CD4-positive, CD25-positive, alpha-beta regulatory T cell (primary cell): ENCODE data around the gene MICALL2. TPM values are rescaled to one million over a fixed set of nuclear protein-coding genes. Genes with fewer than 3 reads are reported as not detected.
A peak's percentile ranks its signal among the peaks of the same experiment; 100 is the strongest.

Experiments
- ATAC-seq, 2 donors: fragments of 150-1000 bp; cut with Tn5 transposase; one replicate each; pipeline ENCODE4 v1.10.0; 2021; ENCODE audit warnings: low read depth in 2 of 2, moderate number of reproducible peaks in 2 of 2, moderate library complexity in 1 of 2
- DNase-seq, 3 donors: peaks; one replicate each; pipeline versions ENCODE4 v3.0.0 to v3.0.0-alpha.2; 2012 to 2022; ENCODE audit warnings: mixed read lengths in 1 of 3
- H3K27ac ChIP-seq: one replicate; pipeline ENCODE4 v1.7.0; 2013; ENCODE audit warnings: mild to moderate bottlenecking, low read length; ENCODE audit not compliant: insufficient read depth, poor library complexity, severe bottlenecking
- H3K27me3 ChIP-seq: one replicate; pipeline ENCODE4 v1.7.0; 2013; ENCODE audit warnings: low read length; ENCODE audit not compliant: control insufficient read depth, insufficient read depth
- H3K36me3 ChIP-seq: one replicate; pipeline ENCODE4 v1.7.0; 2013; ENCODE audit warnings: mild to moderate bottlenecking, low read length, moderate library complexity; ENCODE audit not compliant: control insufficient read depth, insufficient read depth
- H3K4me1 ChIP-seq: 2 replicates; pipeline ENCODE4 v1.7.0; 2013; ENCODE audit warnings: mild to moderate bottlenecking, low read length; ENCODE audit not compliant: insufficient read depth, control insufficient read depth, poor library complexity, severe bottlenecking
- H3K4me3 ChIP-seq: one replicate; pipeline ENCODE4 v1.7.0; 2013; ENCODE audit warnings: low read depth, mild to moderate bottlenecking, low read length, moderate library complexity
- H3K9me3 ChIP-seq, 2 experiments: 1 replicate in 1 of 2; 2 replicates in 1 of 2; pipeline ENCODE4 v1.7.0; 2013; ENCODE audit warnings: low read length in 2 of 2, mild to moderate bottlenecking in 1 of 2, moderate library complexity in 1 of 2; ENCODE audit not compliant: control insufficient read depth in 2 of 2
- H3K27ac Mint-ChIP-seq, 3 donors: one replicate each; pipeline ENCODE4 v1.8.0; 2020 to 2022; ENCODE audit warnings: mild to moderate bottlenecking in 3 of 3, mixed read lengths in 3 of 3, moderate library complexity in 2 of 3
- H3K27me3 Mint-ChIP-seq: one replicate; pipeline ENCODE4 v1.8.0; 2022; ENCODE audit warnings: mild to moderate bottlenecking, mixed read lengths
- H3K36me3 Mint-ChIP-seq: one replicate; pipeline ENCODE4 v1.8.0; 2020; ENCODE audit warnings: mixed read lengths
- H3K4me1 Mint-ChIP-seq, 4 donors: one replicate each; pipeline ENCODE4 v1.8.0; 2020 to 2022; ENCODE audit warnings: mixed read lengths in 4 of 4, mild to moderate bottlenecking in 1 of 4
- H3K4me3 Mint-ChIP-seq, 4 donors: one replicate each; pipeline ENCODE4 v1.8.0; 2020 to 2022; ENCODE audit warnings: mild to moderate bottlenecking in 4 of 4, mixed read lengths in 4 of 4, moderate library complexity in 3 of 4
- H3K9me3 Mint-ChIP-seq, 7 donors: one replicate each; pipeline ENCODE4 v1.8.0; 2020 to 2022; ENCODE audit warnings: mixed read lengths in 7 of 7, mild to moderate bottlenecking in 3 of 7, moderate library complexity in 2 of 7
- polyA plus RNA-seq, 4 donors: library from polyadenylated mRNA; unstranded; fragments of 300-500 nt; fragmentation: Illumina TruSeq; gene quantifications; one replicate each; pipeline ENCODE4 v1.2.3, GENCODE V29; 2021
- total RNA-seq: library from RNA; stranded (reverse); gene quantifications from one replicate; pipeline ENCODE4 v1.2.3, GENCODE V29; 2022

The MICALL2 gene
- total RNA-seq (3.3 TPM), polyA plus RNA-seq (under 1 TPM in 3 of 4 donors, not detected in 1; 0.14 to 0.35 (median 0.19) TPM)

DNA sequence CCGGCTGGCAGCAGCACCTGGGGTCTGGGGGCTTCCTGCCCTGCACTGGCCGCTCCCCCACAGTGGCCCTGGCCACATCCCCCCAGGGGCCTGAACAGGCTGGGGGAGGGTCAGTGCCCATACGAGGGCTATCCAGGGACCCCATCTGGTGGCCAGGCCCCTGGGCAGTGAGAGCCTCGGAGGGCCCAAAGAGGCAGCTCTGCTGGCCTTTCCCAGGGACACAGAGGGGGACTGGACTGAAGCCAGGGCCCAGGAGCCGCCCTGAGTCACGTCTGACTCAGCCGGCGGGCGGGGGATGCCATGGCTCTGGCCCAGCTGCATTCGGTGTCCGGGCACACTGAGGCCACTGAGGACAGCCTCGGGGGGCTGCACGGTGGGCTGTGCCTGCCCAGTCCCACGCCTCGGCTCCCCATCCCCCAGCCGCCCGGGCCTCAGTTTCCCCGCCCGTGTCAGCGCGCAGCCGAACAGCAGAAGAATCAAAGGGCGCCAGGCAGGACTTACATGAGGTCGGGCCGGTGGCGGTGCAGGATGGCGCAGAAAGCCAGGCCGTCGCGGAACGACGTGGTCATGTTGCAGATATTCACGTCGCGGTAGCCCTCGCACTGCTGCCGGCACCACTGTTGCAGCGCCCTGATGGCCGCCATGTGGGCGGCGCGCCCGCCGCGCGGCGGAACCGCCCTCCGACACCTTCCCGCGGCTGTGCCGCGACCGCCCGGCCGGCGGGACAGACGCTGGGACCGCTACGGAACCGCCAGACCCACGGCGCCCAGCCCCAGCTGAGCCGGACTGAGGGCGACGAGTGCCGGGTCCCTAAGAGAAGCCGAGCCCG, at the start of gene MICALL2:
Gene MICALL2, minus strand, starts transcription at position 788 of the 829 bp plus-strand sequence. Its CDS starts 144 bp downstream, at position 644.
- peak; percentile 4 to 7 for ATAC-seq
- Histone ChIP-seq H3K4me1 (peaks cover 23% of the 10 kb centered on the region), H3K9me3 (no peaks in the 10 kb centered on the region), H3K27ac (peak within 1 kb of the TSS; percentile 49), H3K27me3 (no peaks in the 10 kb centered on the region), H3K36me3 (no peaks in the 10 kb centered on the region), H3K4me3 (peak within 1 kb of the TSS; percentile 55)
- peak in 1 of 3 donors; percentile 20 for DNase-seq
- H3K9me3 Mint-ChIP-seq, result no peaks in the 10 kb centered on the region
- H3K36me3 Mint-ChIP-seq, result no peaks in the 10 kb centered on the region
- H3K4me3 Mint-ChIP-seq, result peak within 1 kb of the TSS; percentile 67 to 83 (median 78)
- peaks cover 0 to 29% (median 5%) of the 10 kb centered on the region in 4 donors for H3K4me1 Mint-ChIP-seq
- H3K27ac Mint-ChIP-seq, result peak within 1 kb of the TSS in 2 of 3 donors; percentile 42 to 68
- no peaks in the 10 kb centered on the region for H3K27me3 Mint-ChIP-seq

GRCh38 chr7:1508277-1508758, 49.0 kb upstream of the MICALL2 start:
- H3K36me3 ChIP-seq, result no peaks in the 10 kb centered on the region
- H3K4me1 ChIP-seq, result peaks cover 39% of the 10 kb centered on the region
- no peak overlapping the region for H3K27ac ChIP-seq
- no peak overlapping the region for H3K4me3 ChIP-seq
- peak overlapping the region in 1 of 3 donors; percentile 71 for H3K27ac Mint-ChIP-seq
- no peaks in the 10 kb centered on the region for H3K9me3 ChIP-seq
- ATAC-seq (no peak), DNase-seq (no peak)
- H3K9me3 Mint-ChIP-seq, result no peaks in the 10 kb centered on the region
- H3K4me1 Mint-ChIP-seq, result peaks cover 0 to 55% (median 11%) of the 10 kb centered on the region in 4 donors
- H3K4me3 Mint-ChIP-seq, result peak overlapping the region; percentile 25 to 88 (median 42)
- no peaks in the 10 kb centered on the region for H3K27me3 Mint-ChIP-seq
- no peaks in the 10 kb centered on the region for H3K36me3 Mint-ChIP-seq
- no peaks in the 10 kb centered on the region for H3K27me3 ChIP-seq

DNA sequence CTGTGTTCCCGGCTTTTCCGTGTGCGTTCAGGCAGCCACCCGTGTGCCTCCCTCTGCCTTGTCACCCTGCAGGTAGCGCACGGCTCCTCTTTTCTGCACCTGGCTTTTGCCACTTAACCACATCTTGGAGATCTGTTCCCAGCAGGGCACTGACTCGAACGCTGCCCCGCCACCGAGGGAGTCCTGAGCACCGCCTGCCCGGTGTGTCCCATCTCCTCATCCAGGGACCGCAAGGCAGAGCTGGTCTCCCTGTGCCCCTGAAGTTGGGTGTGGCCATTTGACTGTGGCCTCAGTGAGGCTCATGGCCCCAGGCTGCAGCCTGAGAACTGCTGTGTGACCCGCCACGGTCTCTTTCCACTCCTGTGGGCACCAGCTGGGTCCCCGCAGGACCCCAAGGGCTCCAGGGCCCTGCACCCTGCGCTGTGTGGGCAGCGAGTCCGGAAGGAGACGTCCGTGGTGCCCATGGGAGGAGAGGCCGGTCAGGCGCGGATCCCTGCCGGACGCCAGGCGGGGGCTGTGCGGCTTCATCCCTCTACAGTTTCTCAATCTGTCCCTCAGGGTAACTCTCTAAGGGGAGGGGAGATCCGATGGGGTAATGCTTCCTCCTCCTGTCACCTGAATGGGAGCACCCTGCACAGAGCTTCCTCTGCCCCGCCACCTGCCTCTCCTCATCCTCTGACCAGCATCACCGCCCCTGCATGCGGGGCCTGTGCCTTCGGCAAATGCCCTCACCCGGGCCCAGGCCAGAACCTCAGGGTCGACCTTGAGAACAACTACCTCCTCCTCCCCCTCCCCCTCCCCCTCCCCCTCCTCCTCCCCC, 46.7 kb upstream of the MICALL2 start:
- Mint-ChIP-seq H3K27ac (no peak overlapping the region), H3K27me3 (no peaks in the 10 kb centered on the region), H3K4me1 (peaks cover 0 to 51% (median 16%) of the 10 kb centered on the region in 4 donors), H3K36me3 (no peaks in the 10 kb centered on the region), H3K4me3 (peak overlapping the region; percentile 7 to 84 (median 72)), H3K9me3 (no peaks in the 10 kb centered on the region)
- Histone ChIP-seq H3K27me3 (no peaks in the 10 kb centered on the region), H3K9me3 (no peaks in the 10 kb centered on the region), H3K4me3 (no peak overlapping the region), H3K4me1 (peaks cover 35% of the 10 kb centered on the region), H3K27ac (no peak overlapping the region), H3K36me3 (peaks cover 11% of the 10 kb centered on the region)
- DNase-seq (peak in 1 of 3 donors; percentile 45), ATAC-seq (no peak)

GRCh38 chr7:1503816-1504775, 44.8 kb upstream of the MICALL2 start, which contains the start of gene INTS1:
TSS of gene INTS1 (minus strand) at chr7:1504389. CDS start at chr7:1503960, 429 bp downstream.
- H3K27ac Mint-ChIP-seq, result peak within 1 kb of the TSS; percentile 87 to 93 (median 88)
- H3K4me3 ChIP-seq, result peak within 1 kb of the TSS; percentile 66
- ATAC-seq (peak; percentile 92 to 95), DNase-seq (peak; percentile 85 to 94 (median 90))
- H3K4me3 Mint-ChIP-seq, result peak within 1 kb of the TSS; percentile 86 to 92 (median 88)
- no peaks in the 10 kb centered on the region for H3K9me3 Mint-ChIP-seq
- peaks cover 35% of the 10 kb centered on the region for H3K4me1 ChIP-seq
- no peaks in the 10 kb centered on the region for H3K36me3 Mint-ChIP-seq
- no peaks in the 10 kb centered on the region for H3K9me3 ChIP-seq
- peaks cover 0 to 54% (median 16%) of the 10 kb centered on the region in 4 donors for H3K4me1 Mint-ChIP-seq
- H3K36me3 ChIP-seq, result peaks cover 19% of the 10 kb centered on the region
- peak within 1 kb of the TSS; percentile 51 for H3K27ac ChIP-seq
- H3K27me3 ChIP-seq, result no peaks in the 10 kb centered on the region
- no peaks in the 10 kb centered on the region for H3K27me3 Mint-ChIP-seq

- Histone ChIP-seq H3K4me1 (peaks cover 35% of the 10 kb centered on the region), H3K27me3 (no peaks in the 10 kb centered on the region), H3K36me3 (peaks cover 21% of the 10 kb centered on the region), H3K9me3 (no peaks in the 10 kb centered on the region), H3K4me3 (peak overlapping the region; percentile 66), H3K27ac (peak overlapping the region; percentile 51)
- no peaks in the 10 kb centered on the region for H3K27me3 Mint-ChIP-seq
- H3K27ac Mint-ChIP-seq, result peak overlapping the region; percentile 11 to 88 (median 84)
- H3K9me3 Mint-ChIP-seq, result no peaks in the 10 kb centered on the region
- peak overlapping the region; percentile 83 to 92 (median 86) for H3K4me3 Mint-ChIP-seq
- ATAC-seq (no peak), DNase-seq (no peak)
- no peaks in the 10 kb centered on the region for H3K36me3 Mint-ChIP-seq
- peaks cover 0 to 52% (median 16%) of the 10 kb centered on the region in 4 donors for H3K4me1 Mint-ChIP-seq
Measured at GRCh38 chr7:1503390-1503789, 44.1 kb upstream of the MICALL2 start.

GRCh38 chr7:1502845-1503244, 43.6 kb upstream of the MICALL2 start:
- Histone ChIP-seq H3K9me3 (no peaks in the 10 kb centered on the region), H3K4me1 (peaks cover 35% of the 10 kb centered on the region), H3K27ac (no peak overlapping the region), H3K36me3 (peaks cover 27% of the 10 kb centered on the region), H3K4me3 (peak overlapping the region; percentile 66), H3K27me3 (no peaks in the 10 kb centered on the region)
- Mint-ChIP-seq H3K4me1 (peaks cover 0 to 50% (median 16%) of the 10 kb centered on the region in 4 donors), H3K9me3 (no peaks in the 10 kb centered on the region), H3K4me3 (peak overlapping the region; percentile 83 to 92 (median 86)), H3K27me3 (no peaks in the 10 kb centered on the region), H3K36me3 (no peaks in the 10 kb centered on the region), H3K27ac (peak overlapping the region in 2 of 3 donors; percentile 88 to 90)
- DNase-seq, result no peak
- ATAC-seq, result no peak
